PC-3 (cell line): ENCODE results near the gene OR12D1. TPM values are rescaled to one million over a fixed set of nuclear protein-coding genes. Genes with fewer than 3 reads are reported as not detected.

Source experiments
- ATAC-seq: fragments of 200-7000 bp; cut with Tn5 transposase; 2 replicates; pipeline ENCODE4 v1.9.1; 2020; ENCODE audit warnings: mild to moderate bottlenecking, moderate library complexity
- BruUV-seq: library from RNA; stranded (reverse); fragments of 400-500 nt; replicated peaks from 2 replicates; lab custom pipeline; 2021; lab: Mats Ljungman, UMichigan
- CTCF ChIA-PET: fragments of 300-600 bp; sonication (Branson Sonifier 250); formaldehyde crosslinking; loops from one replicate; lab custom pipeline; 2022; ENCODE audit warnings: antibody characterized with exemption; lab: Charles Lee
- POLR2A ChIA-PET: fragments of 300-600 bp; sonication (Branson Sonifier 250); formaldehyde crosslinking; loops from one replicate; lab custom pipeline; 2022; ENCODE audit warnings: antibody characterized with exemption; ENCODE audit not compliant: unreplicated experiment; lab: Charles Lee
- DNase-seq: peaks from one replicate; pipeline ENCODE4 v3.0.0-alpha.2; 2015
- H2AFZ ChIP-seq: fragments of 300-600 bp; sonication (generic); 2 replicates; pipeline ENCODE4 v1.6.0; 2016; ENCODE audit warnings: antibody characterized with exemption, low read length
- H3F3A ChIP-seq: fragments of 300-600 bp; sonication (generic); one replicate; pipeline ENCODE4 v1.6.0; 2017; ENCODE audit warnings: antibody characterized with exemption, low read length, control low read depth, mild to moderate bottlenecking; ENCODE audit not compliant: unreplicated experiment
- H3K27ac ChIP-seq: fragments of 300-600 bp; sonication (generic); 2 replicates; pipeline ENCODE4 v1.5.1; 2016; ENCODE audit warnings: mild to moderate bottlenecking, low read length
- H3K27me3 ChIP-seq: fragments of 300-600 bp; sonication (generic); 2 replicates; pipeline ENCODE4 v1.6.1; 2016; ENCODE audit warnings: low read length, mixed read lengths
- H3K36me3 ChIP-seq: fragments of 300-600 bp; sonication (generic); 2 replicates; pipeline ENCODE4 v1.6.1; 2016; ENCODE audit warnings: low read depth, mixed run types, low read length, mixed read lengths
- H3K4me1 ChIP-seq: fragments of 300-600 bp; sonication (generic); 2 replicates; pipeline ENCODE4 v1.5.1; 2016; ENCODE audit warnings: low read length; ENCODE audit not compliant: insufficient read depth
- H3K4me2 ChIP-seq: fragments of 300-600 bp; sonication (generic); 2 replicates; pipeline ENCODE4 v1.6.0; 2016; ENCODE audit warnings: low read length
- H3K4me3 ChIP-seq: fragments of 300-600 bp; sonication (generic); 2 replicates; pipeline ENCODE4 v1.5.1; 2016; ENCODE audit warnings: mild to moderate bottlenecking, low read length, mixed read lengths
- H3K79me2 ChIP-seq: fragments of 300-600 bp; sonication (generic); 2 replicates; pipeline ENCODE4 v1.6.1; 2017; ENCODE audit warnings: low read length, mixed read lengths
- H3K9ac ChIP-seq: fragments of 300-600 bp; sonication (generic); 2 replicates; pipeline ENCODE4 v1.6.0; 2016; ENCODE audit warnings: mild to moderate bottlenecking, low read length
- H3K9me2 ChIP-seq: fragments of 300-600 bp; sonication (generic); replicated peaks from 2 replicates; pipeline ENCODE4 v1.6.1; 2016; ENCODE audit warnings: mixed run types, low read length, mixed read lengths
- H3K9me3 ChIP-seq: fragments of 300-600 bp; sonication (generic); 2 replicates; pipeline ENCODE4 v1.6.1; 2016; ENCODE audit warnings: low read length, mixed read lengths
- H4K20me1 ChIP-seq: fragments of 300-600 bp; sonication (generic); 2 replicates; pipeline ENCODE4 v1.6.1; 2016; ENCODE audit warnings: low read length, mixed read lengths
- CTCF ChIP-seq: fragments of 300-600 bp; sonication (generic); conservative IDR thresholded peaks from 2 replicates; pipeline ENCODE4 v1.5.1; 2017; ENCODE audit warnings: antibody characterized with exemption, low read depth, mild to moderate bottlenecking, low read length
- EZH2 ChIP-seq: fragments of 300-600 bp; sonication (generic); IDR thresholded peaks from one replicate; pipeline ENCODE4 v1.6.1; 2017; ENCODE audit warnings: antibody characterized with exemption, mild to moderate bottlenecking, low read length; ENCODE audit not compliant: unreplicated experiment
- EZH2phosphoT487 ChIP-seq: fragments of 300-600 bp; sonication (generic); IDR thresholded peaks from 2 replicates; pipeline ENCODE4 v1.6.1; 2018; ENCODE audit warnings: mild to moderate bottlenecking, antibody characterized with exemption, low read length, borderline replicate concordance
- intact Hi-C: fragments of 100-400 bp; cut with micrococcal nuclease; formaldehyde crosslinking; loops from 2 replicates; pipeline ENCODE4 v1.9.0; 2023
- total RNA-seq: library from RNA; depleted of rRNA; stranded (reverse); fragments of >200 nt; gene quantifications from 2 replicates; pipeline ENCODE4 v1.2.3, GENCODE V29; 2014

The OR12D1 gene
- total RNA-seq, 1 experiment from 2014 or later, result not detected

GRCh38 chr6:29399525-29399924, 15.2 kb upstream of the OR12D1 start:
- Histone ChIP-seq H3K9ac (no peak overlapping the region), H3K9me3 (no peaks in the 10 kb centered on the region), H3K4me2 (no peak overlapping the region), H3K27me3 (peaks cover 34% of the 10 kb centered on the region), H3F3A (no peaks in the 10 kb centered on the region), H3K79me2 (no peaks in the 10 kb centered on the region), H3K36me3 (no peaks in the 10 kb centered on the region), H2AFZ (no peak overlapping the region), H3K4me1 (no peaks in the 10 kb centered on the region), H3K9me2 (no peaks in the 10 kb centered on the region), H3K27ac (no peak overlapping the region), H4K20me1 (no peaks in the 10 kb centered on the region), H3K4me3 (no peak overlapping the region)
- ATAC-seq (no peak), DNase-seq (no peak)
- TF ChIP-seq EZH2 (no peak), EZH2phosphoT487 (no peak)
- CTCF ChIA-PET, result no interaction called here
- POLR2A ChIA-PET, result no interaction called here
- intact Hi-C loops, result no loop called here
- BruUV-seq, result no TSS peak

- TF ChIP-seq EZH2, result no peak
- TF ChIP-seq CTCF, result no peak
- TF ChIP-seq EZH2phosphoT487, result no peak
- H3K27me3 ChIP-seq, result peaks cover 31% of the 10 kb centered on the region; the same call in 1 of the 2 replicates
- no peaks in the 10 kb centered on the region for H3F3A ChIP-seq
- H3K9me3 ChIP-seq, result no peaks in the 10 kb centered on the region
- no peak overlapping the region for H3K27ac ChIP-seq
- H3K9ac ChIP-seq, result no peak overlapping the region
- no TSS peak for BruUV-seq
- no peaks in the 10 kb centered on the region for H3K4me1 ChIP-seq
- ATAC-seq (no peak), DNase-seq (no peak)
- ChIA-PET CTCF (no interaction called here), POLR2A (no interaction called here)
- intact Hi-C loops, result no loop called here
- H3K79me2 ChIP-seq, result no peaks in the 10 kb centered on the region
- H3K4me3 ChIP-seq, result no peak overlapping the region
- no peak overlapping the region for H3K4me2 ChIP-seq
- no peak overlapping the region for H2AFZ ChIP-seq
- no peaks in the 10 kb centered on the region for H3K9me2 ChIP-seq
- H3K36me3 ChIP-seq, result no peaks in the 10 kb centered on the region
- no peaks in the 10 kb centered on the region for H4K20me1 ChIP-seq
Observed at GRCh38 chr6:29403801-29404200, 10.9 kb upstream of the OR12D1 start.

- Histone ChIP-seq H3K4me3 (no peak overlapping the region), H3K27ac (no peak overlapping the region), H4K20me1 (no peaks in the 10 kb centered on the region), H3K9ac (no peak overlapping the region), H3F3A (no peaks in the 10 kb centered on the region), H3K4me2 (no peak overlapping the region), H2AFZ (no peak overlapping the region), H3K36me3 (no peaks in the 10 kb centered on the region), H3K79me2 (no peaks in the 10 kb centered on the region), H3K27me3 (peaks cover 33% of the 10 kb centered on the region), H3K4me1 (no peaks in the 10 kb centered on the region), H3K9me2 (no peaks in the 10 kb centered on the region), H3K9me3 (no peaks in the 10 kb centered on the region)
- DNase-seq, result no peak
- no TSS peak for BruUV-seq
- no peak for ATAC-seq
- ChIA-PET POLR2A (no interaction called here), CTCF (no interaction called here)
- TF ChIP-seq CTCF, result no peak
- TF ChIP-seq EZH2phosphoT487, result no peak
- TF ChIP-seq EZH2, result no peak
- intact Hi-C loops, result no loop called here
Observed at GRCh38 chr6:29419516-29419915, 4.8 kb downstream of the OR12D1 start.
